GM21723 (cell line): Measurements from ENCODE around the gene CHRNA5.

Source experiments
- ATAC-seq: cut with Tn5 transposase; IDR thresholded peaks from one replicate; pipeline ENCODE4 v1.9.1; 2021; ENCODE audit warnings: mild to moderate bottlenecking, moderate library complexity; ENCODE audit not compliant: unreplicated experiment

The CHRNA5 gene

DNA sequence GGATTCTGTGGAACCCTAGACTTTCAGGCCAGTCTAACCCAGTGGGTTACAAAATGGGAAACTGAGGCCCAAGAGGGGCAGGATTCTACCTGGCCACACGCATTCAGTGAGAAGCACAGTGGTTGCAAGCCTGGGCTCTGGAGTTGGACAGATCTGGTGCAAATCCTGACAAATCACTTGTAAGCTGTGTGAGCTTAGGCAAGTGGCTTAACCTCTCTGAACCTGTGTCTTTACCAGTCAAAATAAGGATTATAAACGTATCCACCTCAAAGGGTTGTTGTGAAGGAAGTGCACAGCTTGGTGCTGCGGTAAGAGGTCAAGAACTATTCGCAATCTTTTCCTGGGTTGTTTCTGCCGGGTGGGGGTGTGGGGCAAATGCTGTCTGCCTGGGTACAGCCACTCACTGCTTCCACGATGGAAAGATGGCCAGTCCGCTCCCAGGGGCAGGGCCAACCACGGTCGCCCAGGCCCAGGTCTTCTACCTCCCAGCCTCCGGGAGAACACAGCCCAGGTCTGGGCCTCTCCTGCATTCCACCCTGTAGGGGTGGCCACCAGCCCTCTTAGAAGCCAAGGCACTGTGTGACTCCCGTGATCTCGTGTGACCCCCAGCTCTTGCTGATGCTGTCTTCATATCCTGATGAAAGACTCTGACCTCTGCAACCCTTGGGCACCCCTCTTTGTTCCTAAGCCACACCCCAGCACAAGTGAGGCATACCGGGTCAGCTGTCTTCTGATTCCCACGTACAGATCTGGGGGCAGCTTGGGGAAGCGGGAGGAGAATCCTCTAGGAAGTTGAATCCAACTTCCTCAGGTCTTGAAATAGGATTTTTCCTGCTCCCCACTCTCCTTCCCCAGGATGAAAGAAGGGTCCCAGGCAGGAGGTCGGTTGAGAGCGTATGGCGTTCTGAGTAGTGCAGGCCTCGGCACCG lies 54.0 kb downstream of the CHRNA5 start:
- ATAC-seq = no peak

GRCh38 chr15:78620021-78620526 lies 54.8 kb downstream of the CHRNA5 start:
- no peak for ATAC-seq

GRCh38 chr15:78620527-78621421 lies 55.5 kb downstream of the CHRNA5 start, which contains the start of gene CHRNA3:
TSS of gene CHRNA3 (minus strand) at chr15:78620996. CDS start at chr15:78620794, 202 bp downstream.
- ATAC-seq = no peak

- no peak for ATAC-seq
These were observed 56.6 kb downstream of the CHRNA5 start for GRCh38 chr15:78621810-78622402.

- no peak for ATAC-seq
These were observed 58.6 kb downstream of the CHRNA5 start for GRCh38 chr15:78623786-78624497.

- ATAC-seq = no peak
These were observed 59.6 kb downstream of the CHRNA5 start for GRCh38 chr15:78624651-78625590.

DNA sequence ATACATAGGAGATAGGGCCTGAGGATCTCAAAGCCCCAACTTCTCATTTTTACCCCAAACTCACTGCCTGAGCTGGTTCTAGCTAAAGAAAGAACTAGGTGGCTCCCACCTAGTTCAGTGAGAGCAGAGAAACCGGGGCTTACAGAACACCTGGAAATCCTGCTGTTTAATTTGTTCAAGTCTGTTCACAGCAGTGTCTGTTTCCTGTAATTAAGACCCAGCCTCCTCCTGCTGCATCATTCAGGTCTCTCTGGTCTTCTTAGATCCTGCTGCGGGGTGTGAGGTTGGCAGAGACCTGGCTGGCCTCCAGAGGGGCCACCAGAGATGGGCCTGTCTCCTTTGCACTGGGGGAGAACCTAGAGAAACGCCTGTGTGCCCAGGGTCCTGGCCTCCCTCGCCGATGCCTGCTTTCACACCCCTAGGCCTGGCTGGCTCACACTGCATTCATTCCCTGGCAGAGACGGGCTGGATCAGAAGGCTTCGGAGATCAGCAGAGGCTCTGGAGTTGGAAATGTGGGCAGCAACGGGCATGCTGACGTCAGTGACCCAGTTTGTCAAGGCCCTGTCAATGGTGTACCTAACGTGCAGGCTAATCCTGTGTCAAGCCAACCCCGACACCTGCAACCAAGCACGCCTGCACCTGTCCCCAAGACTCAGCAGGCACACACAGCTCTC lies 60.4 kb downstream of the CHRNA5 start:
- ATAC-seq = no peak

- ATAC-seq = no peak
These were observed 61.2 kb downstream of the CHRNA5 start for GRCh38 chr15:78626381-78626995.

GRCh38 chr15:78627348-78627747 lies 62.0 kb downstream of the CHRNA5 start:
- ATAC-seq = no peak

GRCh38 chr15:78628227-78628626 lies 62.9 kb downstream of the CHRNA5 start:
- no peak for ATAC-seq

GRCh38 chr15:78629031-78629715 lies 63.9 kb downstream of the CHRNA5 start:
- ATAC-seq = no peak

- no peak for ATAC-seq
These were observed 64.4 kb downstream of the CHRNA5 start for GRCh38 chr15:78629716-78630065.

DNA sequence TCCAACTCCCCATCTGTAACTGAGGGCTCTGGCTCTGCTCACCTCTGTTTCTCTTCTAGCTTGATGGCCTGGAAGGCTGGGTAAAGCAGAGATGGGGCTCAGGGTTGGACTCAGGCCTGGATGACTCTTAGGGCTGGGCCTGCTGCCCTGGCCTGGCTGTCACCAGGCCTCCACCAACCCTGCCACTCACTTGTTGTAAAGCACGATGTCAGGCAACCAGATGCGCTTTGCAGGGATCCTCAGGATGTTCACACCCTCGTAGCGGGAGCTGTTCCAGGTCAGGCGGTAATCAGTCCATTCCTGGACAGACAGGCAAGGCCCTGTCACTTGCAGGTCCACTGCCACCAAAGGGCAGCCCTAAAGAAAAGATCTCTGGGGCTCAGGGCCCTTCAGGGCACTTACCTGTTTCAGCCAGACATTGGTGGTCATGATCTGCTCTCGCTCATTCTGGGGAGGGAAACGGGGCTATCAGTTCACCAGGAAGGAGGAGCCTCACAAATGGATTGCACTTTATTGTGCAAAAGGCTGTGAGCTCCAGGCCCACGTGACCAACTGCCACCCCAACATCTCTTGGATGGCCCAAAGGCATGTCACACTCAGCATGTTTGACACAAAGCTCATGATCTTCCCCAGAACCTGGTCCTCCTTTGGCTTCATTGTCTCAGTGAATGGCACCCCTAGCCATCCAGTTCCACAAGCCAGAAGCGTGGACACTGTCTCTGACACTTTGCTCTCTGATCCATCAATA lies 65.7 kb downstream of the CHRNA5 start:
- no peak for ATAC-seq

DNA sequence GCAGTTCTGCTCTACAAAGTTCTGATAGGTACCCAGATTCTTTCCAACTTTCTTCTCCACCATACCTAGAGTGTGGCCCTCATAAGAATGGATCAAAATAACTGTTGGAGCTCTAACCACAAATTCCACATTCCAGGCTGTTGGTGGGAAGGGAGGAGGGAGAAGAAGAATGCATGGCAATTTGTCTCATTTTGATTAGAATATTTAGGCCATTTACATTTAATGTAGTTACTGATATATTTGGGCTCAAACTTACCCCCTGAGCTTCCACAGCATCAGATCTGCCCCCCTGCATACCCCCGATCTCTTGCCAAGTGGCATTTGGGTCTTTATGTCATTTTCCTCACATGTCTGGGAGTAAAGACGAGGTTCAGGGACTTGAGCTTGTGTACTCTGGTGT lies 68.0 kb downstream of the CHRNA5 start:
- ATAC-seq = no peak

DNA sequence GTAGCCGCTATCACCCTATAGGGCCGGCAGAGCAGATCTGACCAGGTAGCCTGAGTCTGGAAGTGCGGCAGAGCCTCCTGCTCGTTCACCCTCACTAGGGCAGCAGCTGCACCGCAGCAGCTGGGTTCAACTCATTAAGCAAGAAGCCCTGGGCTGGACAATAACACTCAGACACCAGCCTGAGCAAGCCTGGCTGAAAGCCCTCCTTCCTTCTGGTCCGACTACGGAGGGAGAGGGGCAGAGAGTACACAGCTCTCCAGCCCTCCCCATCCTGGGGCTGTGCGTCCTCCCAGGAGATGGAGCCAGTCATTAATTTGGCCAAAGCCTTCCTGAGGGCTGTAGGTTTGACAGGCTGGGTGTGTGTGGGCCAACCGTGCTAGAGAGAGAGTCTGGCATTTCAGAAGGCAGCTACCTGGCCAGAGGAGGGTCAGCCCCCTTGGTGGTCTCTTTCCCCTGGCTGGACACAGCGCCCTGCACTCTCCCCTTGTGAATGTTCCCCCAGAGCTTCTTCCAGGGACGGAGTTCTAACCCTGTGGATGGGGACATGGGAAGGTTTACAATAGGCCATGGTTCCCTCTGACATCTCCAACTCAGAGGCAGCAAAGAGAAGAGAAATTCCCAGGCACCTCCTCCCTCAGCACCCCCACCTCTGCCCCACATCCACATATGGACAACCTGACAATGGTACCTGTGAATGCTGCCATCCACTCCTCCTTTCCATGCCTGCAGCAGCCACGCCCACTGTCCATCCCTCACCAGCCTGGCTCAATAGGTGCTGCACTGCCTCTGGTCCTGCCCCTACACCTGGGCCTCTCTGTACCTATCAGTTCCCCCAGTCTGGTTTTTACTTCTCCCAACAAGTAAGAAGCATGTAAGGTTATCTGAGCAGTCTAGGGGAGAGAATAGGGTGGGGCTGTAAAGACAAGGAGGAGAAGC lies 69.2 kb downstream of the CHRNA5 start:
- no peak for ATAC-seq

GRCh38 chr15:78635346-78635745 lies 70.0 kb downstream of the CHRNA5 start:
- ATAC-seq = no peak
